A549 (cell line): ENCODE data around the gene TRABD2A.

ENCODE experiments used
- CTCF ChIP-seq: fragments of >200 bp; sonication (Bioruptor Twin); formaldehyde crosslinking; IDR thresholded peaks from 3 replicates; pipeline ENCODE4 v1.5.1; 2016
- ELK1 ChIP-seq: fragments of 150-350 bp; IDR thresholded peaks from 2 replicates; pipeline ENCODE4 v1.6.1; 2014; ENCODE audit warnings: low read depth, mild to moderate bottlenecking, low read length
- HOXA7 ChIP-seq: fragments of 250-450 bp; sonication (Bioruptor Pico); IDR thresholded peaks from 2 replicates; pipeline ENCODE4 v1.5.0; 2020; ENCODE audit warnings: mild to moderate bottlenecking, moderate library complexity
- JUNB ChIP-seq: fragments of >200 bp; sonication (Bioruptor Twin); formaldehyde crosslinking; IDR thresholded peaks from 2 replicates; pipeline ENCODE4 v1.6.1; 2016
- MAX ChIP-seq: IDR thresholded peaks from 2 replicates; pipeline ENCODE4 v1.6.1; 2012
- POLR2A ChIP-seq: IDR thresholded peaks from 2 replicates; pipeline ENCODE4 v1.6.1; 2012; ENCODE audit warnings: mild to moderate bottlenecking, low read length
- RAD21 ChIP-seq, 2 experiments: fragments of >200 bp in 1 of 2; sonication (Bioruptor Twin) in 1 of 2; formaldehyde crosslinking in 1 of 2; IDR thresholded peaks in 1 of 2; conservative IDR thresholded peaks in 1 of 2; 2 replicates in 1 of 2; 3 replicates in 1 of 2; pipeline ENCODE4 v1.6.1; 2012 to 2018; ENCODE audit warnings: inconsistent platforms in 1 of 2
- RCOR1 ChIP-seq: fragments of 150-350 bp; IDR thresholded peaks from 2 replicates; pipeline ENCODE4 v1.6.1; 2014; ENCODE audit warnings: antibody characterized with exemption, low read length, low read depth

GRCh38 chr2:84786601-84787000 is 94.3 kb downstream of the TRABD2A start:
- TF ChIP-seq POLR2A = no peak
- TF ChIP-seq RCOR1 = no peak
- no peak for TF ChIP-seq CTCF
- TF ChIP-seq JUNB = no peak
- TF ChIP-seq MAX = no peak
- TF ChIP-seq ELK1 = no peak
- TF ChIP-seq RAD21 (conservative IDR thresholded peaks at IDR 0.05 in 1 of 2, IDR thresholded peaks at IDR 0.05 in 1 of 2) = no peak
- TF ChIP-seq HOXA7 = no peak
